COLO829 (cell line): ENCODE data around the gene TUBGCP6.

Experiments
- DNase-seq: peaks from one replicate; pipeline ENCODE4 v3.0.0; 2012; ENCODE audit warnings: low spot score

TUBGCP6 gene

GRCh38 chr22:50264104-50264745, 19.4 kb upstream of the TUBGCP6 start:
- no peak for DNase-seq

GRCh38 chr22:50262973-50263617, 18.3 kb upstream of the TUBGCP6 start:
- DNase-seq = no peak

GRCh38 chr22:50262460-50262911, 17.7 kb upstream of the TUBGCP6 start:
- no peak for DNase-seq

- DNase-seq = no peak
These were observed 17.0 kb upstream of the TUBGCP6 start, which contains the start of gene MAPK12 for GRCh38 chr22:50261615-50262459. TSS of gene MAPK12 (minus strand) at chr22:50261683. CDS start at chr22:50261509, 174 bp downstream.

DNA sequence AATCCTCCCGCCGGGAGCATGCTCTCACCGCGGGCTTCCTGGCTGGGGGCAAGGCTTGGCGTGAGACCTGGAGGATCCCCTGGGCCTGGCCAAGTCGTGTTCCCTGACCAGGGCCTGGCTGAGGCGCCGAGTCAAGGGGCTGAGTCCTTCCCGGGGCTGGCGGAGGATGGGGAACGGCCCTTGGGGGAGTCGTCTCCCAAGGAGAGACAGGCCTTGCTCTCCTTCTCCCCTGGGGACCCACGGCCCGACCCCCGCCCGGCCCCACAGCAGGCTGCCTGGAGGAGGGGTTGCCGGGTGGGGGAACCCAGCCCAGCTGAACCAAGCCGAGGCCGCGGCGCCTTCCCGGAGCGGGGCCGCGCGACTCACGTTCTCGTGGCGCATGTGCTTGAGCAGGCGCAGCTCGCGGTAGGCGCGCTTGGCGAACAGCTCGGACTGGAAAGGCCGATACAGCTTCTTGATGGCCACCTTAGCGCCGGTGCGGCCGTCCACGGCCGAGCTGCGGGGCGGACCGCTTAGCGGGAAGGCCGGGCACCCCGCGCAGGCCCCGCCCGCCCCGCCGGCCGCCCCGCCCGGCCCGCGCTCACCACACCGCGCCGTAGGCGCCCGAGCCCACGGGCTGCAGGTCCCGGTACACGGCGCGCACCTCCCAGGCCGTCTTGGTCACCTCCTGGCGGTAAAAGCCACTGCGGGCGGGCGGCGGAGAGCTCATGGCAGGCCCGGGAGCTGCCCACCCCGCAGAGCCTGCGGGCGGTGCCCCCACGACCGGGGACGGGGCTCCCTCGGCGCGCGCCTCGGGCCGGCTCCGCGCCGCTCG, 16.2 kb upstream of the TUBGCP6 start:
- DNase-seq = peak; percentile 42

GRCh38 chr22:50260434-50260800, 15.6 kb upstream of the TUBGCP6 start:
- no peak for DNase-seq

DNA sequence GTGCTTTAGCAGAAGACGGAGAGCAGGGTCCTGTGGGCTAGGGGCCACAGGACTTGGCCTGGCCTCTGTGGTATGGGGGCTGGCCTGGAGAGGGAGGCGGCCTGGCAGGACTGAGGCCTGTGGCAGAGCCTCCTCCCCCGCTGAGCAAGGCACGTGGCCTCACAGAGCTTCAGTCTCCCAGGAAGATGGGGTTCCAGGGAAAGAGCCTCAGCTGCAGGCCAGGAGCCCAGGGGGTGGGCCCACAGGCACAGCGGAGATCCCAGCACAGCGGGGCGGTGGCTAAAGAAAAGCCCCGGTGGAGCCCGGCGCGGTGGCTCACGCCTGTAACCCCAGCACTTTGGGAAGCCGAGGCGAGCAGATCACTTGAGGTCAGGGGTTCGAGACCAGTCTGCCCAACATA, 14.5 kb upstream of the TUBGCP6 start:
- no peak for DNase-seq

DNA sequence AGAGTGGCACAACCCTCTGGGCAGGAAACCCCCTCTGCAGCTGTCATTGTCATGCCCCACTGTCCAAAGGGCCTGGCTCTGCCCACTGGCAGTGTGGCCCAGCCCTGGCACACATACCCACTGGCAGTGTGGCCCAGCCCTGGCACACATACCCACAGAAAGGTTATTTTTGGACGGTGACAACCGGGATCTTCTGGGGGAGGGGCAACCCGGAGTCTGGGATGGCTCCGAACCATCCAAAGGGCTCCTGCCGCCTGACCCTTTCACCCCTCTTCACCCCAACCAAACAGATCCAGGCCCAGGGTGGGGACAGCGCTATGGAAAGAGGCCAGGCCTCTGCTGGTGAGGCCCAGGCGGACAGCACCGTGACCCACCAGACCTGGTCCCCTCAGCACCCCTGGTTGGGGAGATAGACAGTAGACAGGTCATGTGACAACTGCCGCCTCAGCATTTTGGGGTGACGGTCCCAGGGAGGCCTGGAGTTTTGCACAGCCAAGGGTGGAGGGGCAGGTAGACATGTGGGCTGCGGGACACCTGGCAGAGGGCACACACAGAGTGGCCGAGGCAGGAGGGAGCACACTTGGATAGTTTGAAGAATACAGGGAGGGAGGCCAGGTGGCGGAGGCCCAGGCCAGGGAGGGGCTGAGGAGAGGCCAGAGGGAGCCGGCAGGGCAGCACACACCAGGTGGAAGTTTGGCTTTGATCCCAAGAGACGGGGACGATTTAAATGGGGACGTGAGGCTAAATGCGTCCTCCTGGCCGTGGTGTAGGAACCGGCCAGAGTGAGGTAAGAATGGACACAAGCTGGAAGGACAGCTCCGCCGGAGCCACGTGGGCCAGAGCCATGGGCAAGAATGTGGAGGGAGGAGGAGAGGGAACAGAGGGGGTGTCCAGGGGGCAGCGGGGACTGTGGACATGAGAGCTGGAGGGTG, 13.8 kb upstream of the TUBGCP6 start:
- no peak for DNase-seq

- no peak for DNase-seq
These were observed 12.9 kb upstream of the TUBGCP6 start for GRCh38 chr22:50257451-50258360.

DNA sequence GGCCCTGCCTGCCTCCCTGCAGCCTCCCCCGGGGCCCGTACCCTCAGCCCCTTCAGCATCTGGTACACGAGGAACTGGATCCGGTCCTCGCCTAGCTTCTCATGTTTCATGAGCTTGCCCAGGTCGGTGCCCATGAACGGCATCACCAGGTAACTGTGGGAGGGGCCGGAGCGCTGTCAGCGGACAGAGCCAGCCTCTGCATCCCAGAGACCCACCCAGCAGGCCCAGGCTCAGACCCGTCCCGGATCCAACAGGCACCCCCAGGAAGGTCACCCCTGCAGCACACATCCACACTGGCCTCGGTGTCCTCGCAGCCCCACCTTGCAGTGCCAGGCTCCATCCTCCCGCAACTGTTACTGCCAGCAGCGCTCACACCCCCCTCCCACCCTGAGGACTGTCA, 12.2 kb upstream of the TUBGCP6 start:
- DNase-seq = no peak

- no peak for DNase-seq
These were observed 11.5 kb upstream of the TUBGCP6 start for GRCh38 chr22:50256258-50256862.

DNA sequence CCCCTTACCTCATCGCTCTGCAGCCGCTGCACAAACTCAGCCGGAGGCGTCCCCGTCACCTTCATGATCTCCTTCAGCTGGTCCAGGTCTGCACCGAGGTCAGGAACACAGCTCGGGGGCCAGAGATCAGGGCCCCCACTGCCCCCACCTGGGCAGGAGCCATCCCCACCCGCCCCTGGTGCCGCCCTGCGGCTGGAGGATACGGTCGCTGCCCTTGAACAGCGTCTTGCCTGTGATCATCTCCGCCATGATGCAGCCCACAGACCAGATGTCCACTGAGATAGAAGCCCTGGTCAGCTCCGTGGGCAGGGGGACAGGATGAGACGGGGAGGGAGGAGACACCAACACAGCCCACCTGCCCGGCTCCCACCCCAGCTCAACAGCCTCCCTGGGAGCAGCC, 10.8 kb upstream of the TUBGCP6 start:
- no peak for DNase-seq

DNA sequence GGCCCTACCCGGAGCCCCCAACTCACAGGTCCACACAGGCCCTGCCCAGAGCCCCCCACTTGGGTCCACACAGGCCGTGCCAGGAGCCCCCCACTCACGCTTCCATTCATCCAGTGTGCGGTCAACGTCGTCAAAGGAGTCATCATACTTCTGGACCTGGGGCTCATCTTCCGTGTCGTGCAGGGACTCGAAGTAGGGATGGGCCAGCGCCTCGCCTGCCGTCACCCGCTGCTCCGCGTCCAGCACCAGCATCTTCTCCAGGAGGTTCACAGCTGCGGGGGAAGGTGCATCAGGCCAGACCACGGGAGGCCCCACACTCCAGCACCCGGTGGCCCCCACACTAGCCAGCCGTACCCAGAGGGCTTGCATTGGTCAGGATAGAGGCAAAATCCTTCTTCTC, 10.3 kb upstream of the TUBGCP6 start:
- no peak for DNase-seq

GRCh38 chr22:50253941-50254340, 9.1 kb upstream of the TUBGCP6 start:
- no peak for DNase-seq

GRCh38 chr22:50253046-50253915, 8.5 kb upstream of the TUBGCP6 start:
- no peak for DNase-seq

DNA sequence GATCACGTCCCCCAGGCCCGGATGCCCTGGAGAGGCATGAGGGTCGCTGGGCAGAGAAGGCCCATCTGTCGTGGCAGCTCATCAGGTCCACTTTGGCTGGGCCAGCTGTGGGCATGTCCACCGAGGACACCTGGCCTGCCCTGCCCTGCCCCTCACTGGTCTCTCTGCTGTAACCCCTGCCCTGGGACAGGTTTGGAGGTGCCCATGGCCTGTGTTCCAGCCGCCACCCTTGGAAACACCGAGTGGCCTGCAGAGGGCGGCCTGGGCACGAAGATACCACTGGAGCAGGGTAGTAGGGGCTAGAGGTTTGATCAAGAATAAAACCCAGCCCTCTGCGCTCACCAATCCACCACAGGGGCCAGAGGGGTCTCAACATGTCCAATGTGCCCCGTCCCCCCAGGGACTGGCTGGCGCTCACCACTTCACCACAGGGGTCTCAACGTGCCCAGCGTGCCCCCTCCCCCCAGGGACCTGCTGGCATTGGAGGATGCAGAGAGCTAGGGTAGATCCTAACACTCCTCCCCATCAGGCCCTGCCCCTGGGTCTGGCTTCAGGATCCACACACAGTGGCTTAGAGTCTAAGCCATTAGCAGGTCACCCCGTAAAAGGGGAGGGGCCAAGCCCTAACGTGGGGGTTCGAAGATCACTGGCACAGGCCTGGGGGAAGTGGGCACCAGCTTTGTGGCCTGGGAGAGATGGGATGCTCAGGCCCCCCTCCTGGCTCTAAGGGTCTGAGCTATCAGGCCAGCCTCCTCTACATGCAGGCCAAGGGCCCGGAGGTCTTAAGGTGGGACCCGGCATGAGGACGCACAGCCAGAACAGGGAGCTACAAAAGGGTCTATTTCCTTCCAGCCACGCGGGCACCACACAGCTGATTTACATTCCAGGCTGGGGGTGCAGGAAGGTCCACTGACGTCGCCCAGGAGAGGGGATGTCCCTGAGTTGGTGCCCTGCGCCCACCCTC, 7.5 kb upstream of the TUBGCP6 start:
- peak; percentile 59 for DNase-seq

- no peak for DNase-seq
These were observed 6.8 kb upstream of the TUBGCP6 start for GRCh38 chr22:50251477-50252081.
